ENCODE data around the gene SMAD7.

The SMAD7 gene

DNA sequence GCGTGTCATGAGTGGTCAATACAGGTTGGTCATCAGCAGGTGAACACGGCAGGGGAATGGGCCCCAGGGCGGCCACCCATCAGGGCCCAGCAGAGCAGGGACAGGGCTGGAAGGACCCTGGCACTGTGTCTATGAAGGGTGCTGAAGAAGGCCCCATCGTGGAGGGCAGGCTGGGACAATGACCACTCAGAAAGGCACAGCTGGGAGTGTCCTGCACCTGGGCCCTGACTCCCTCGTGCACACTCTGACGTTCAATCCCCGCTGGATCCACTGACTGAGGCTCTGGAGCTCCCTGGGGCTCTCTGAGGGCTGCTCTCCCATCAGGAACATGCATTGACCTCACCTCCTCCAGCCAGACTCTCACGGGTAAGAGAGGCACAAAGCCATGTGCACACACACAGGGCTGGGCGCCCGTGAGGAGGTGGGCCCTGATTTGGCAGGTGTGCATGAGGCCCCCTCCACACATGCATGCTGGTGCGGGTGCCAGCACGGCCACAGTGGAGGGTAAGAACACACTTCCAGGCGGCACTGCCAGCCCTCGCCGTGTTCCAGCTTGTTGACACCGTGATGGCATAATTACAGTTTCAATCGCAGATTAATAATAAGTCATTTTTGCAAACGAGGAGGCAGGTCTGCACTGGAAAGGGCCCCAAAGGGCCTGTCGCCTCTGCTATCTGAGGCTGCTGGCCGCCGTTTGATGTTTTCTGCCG, 58.5 kb downstream of the SMAD7 start:
- DNase-seq: no peak

DNA sequence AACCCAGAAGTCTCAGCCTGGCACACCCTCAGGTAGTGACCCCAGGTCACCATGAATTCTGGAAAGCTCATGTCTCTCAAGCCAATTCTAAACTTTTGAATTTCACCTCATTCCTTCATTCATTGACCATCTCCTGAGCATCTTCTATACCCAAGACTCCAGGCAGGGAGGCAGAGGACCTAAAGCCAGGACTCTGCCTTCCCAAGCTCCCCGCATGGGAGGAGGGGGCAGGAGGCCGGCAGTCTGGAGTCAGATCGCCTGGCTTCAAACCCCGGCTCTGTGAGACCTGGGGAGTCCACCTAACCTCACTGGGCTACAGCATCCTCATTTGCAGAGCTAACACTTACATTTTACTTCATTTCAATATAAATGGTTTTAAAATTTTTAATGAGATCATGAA, 59.0 kb downstream of the SMAD7 start:
- DNase-seq: no peak

DNA sequence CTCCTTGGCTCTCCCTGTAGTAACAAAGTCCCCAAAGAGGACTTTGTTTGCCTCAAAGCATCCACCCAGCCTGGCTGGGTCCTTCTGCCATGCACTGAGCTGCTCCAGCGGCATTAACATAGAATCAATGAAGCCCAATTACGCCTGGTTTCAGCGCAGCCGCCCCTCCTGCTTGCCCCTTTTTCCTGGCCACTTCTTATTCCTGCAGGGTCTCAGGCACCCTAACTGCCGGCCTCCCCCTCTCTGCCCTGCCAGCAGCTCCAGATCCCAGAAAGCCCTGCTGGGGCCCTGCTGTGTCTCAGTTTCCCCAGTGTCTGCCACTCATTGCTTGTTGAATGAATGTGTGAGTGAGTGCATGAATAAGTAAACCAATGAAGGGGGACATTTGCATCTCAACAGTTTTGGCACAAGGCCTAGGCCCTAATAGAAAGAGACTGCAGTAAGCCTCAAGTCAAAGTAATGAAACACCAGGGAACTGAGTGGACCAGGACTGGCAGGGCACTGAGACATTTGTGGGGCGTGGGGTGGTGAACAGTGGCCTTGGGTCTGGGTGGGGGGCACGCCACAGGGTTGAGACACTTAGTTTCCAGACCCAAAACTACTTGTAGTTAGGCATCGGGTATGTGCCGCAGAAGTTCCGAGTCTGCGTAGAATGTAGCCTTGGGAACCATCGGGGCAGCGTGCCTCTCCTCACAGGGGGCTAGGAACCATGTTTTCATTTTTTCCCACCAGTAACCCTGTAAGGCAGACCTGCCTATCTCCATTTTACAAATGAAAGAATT, 60.6 kb downstream of the SMAD7 start:
- no peak for DNase-seq

DNA sequence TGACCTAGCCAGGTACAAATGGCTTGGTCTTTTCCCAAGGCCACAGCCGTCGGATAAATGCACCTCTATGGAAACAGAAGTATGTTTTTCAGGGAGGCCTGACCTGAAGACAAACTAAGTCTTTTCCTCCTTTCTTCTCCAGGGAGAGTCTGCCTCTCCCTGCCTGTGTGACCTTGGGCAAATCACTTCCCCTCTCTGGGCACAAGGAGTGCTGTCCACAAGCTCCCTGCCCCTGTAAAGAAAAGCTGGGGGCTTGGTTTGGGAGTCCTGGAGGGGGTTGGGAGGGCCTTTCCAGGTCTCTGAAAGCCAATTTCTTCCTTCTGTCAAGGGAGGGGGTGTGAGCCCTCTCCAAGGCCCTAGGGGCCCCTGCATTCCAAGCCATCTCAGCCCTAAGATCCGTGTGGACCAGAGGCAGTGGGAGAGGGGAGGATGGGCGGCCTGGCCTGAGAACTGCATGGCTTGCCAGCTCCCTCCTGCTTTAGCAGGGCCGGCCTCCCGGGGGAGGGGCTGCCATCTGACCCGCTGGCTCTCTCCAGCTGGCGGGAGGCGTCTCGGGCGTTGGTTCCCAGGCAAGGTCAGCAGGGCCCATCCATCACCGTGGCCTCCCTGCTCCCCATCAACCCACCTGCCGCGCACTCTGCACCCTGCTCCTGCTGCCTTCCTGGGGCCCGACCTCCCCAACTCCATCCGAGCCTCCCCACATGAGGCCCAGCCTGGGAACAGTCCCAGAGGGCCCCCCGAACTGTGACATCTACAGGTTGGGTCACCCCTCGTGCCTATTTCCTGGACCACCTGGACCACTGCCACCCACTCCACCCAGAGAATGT, 61.4 kb downstream of the SMAD7 start:
- no peak for DNase-seq

DNA sequence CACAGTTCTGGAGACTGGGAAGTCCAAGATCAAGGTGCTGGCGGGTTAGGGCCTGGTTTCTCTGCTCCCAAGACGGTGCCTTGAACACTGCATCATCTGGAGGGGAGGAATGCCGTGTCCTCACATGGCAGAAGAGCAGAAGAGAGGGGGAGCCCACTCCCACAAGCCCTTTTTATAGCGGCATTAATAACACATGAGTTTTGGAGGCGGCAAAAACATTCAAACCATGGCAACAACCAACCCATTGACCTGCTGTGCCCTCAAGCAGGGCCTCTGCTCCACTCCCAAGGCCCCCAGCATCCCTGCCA, 62.0 kb downstream of the SMAD7 start:
- DNase-seq: no peak

DNA sequence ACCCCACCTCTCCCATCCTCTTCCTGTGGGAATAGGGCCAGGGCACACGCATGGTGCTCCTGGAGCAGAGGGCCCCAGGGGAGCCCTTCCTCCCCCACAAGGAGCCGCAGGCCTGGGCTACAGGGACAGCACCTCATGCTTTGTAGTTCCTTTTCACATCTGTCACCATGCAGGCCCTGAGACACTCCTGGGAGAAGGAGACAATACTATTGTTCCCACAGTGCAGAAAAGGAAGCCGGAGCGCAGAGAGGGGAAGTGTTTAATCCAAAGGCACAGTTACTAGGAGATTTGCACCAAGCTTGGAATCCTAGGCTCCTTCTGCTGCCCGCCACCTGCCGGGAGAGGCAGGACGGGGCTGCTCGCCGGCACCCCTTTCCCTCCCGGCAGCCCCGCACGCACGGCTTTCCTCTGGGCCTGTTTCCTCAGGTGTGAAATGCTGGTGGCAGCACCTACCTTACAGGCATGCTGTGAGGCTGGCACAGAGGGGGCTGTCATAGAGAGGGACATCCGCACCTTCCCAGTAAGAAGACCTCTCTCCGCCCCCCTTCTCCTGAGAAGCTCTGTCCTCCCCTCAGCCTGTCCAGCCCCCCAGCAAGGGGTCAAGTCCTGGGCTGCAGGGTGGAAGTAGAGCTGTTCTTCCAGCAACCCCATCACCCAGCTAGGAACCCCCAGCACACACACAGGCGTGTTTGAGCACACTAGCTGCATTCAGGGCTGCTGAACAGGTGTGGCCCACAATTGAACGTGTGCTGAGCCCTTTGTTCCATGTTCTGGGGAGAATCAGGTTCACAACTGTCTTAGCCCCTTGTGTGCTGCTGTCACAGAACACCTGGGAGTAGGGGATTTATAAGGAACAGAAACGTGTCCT, 62.6 kb downstream of the SMAD7 start:
- DNase-seq: peak; percentile 13

DNA sequence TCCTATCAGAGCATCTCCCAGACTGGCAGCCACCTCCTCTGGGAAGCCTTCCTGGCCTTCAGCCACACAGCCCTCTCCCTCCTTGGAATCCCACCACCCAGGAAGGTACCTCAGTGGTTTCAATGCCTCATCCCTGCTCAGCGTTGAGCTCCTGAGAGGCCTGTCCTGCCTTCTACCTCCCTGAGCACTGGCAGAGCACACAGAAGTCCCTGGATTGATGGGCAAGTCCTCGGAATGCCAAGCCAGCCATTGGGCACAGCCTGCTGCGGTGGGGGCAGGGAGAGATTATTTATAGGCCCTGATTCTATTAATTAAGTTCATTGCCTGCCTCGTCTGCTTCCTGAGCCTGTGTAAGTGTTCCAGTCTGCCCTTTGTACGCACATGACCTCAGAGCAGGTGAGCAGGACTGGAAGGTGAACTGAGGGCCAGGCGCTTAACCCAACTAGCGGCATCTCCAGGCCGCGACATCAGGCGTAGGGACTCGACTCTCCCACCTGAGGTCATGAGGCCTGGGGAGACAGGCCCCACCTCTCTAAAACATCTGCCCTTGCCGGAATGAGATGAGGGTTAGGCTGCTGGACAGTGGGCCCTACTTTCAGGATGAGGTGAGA, 63.4 kb downstream of the SMAD7 start:
- no peak for DNase-seq

DNA sequence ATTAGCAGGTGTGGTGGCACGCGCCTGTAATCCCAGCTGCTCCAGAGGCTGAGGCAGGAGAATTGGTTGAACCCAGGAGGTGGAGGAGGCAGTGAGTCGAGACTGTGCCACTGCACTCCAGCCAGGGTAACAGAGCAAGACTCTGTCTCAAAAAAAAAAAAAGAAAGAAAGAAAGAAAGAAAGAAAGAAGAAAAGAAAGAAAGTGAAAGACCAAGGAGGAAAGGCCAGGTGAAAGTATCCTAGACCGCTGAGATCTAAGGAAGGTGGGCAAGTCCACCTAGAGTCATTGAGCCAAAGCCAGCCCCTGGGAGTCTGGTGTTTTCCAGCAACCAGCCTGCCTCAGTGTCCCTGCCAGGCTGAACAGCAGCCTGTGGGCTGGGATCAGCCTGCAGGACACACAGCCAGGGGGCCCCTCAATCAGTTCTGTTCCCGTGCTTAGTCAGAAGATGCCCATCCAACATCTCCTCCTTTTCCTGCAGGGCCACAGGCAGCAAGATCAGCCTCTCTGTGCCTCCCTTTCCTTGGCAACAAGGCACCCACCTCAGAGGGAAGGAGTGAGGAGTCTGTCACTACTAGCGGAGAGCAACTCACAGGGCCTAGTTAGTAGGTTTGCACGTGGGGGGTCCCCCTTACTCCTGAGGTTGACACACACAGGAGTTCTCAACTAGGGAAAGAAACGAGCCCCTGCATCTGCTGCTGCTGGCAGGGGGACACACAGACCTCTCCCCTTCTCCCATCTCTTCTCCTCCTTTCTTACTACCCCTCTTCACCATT, 64.1 kb downstream of the SMAD7 start:
- DNase-seq: no peak

DNA sequence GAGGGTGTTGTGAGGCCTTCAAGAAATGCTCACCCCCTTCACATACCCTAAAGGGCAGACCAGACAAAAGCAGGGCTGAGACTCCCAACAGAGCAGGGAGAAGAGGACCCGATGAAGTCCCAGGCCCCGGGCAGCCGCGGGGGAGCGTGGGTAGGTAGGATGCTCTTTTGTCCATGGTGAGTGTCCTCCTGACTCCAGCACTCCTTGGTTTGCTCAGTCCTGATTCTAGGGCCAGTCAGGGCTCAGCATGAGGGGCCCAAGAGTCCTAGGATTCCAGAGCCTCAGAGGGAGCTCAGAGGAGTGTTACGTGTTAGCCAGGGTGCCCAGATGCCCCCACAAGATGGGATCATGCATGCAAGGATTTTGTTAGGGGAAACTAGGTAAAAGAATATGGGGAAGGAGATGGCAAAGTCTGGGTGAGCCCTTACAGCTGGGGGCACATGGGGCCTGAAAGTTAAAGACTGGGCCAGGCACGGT, 64.8 kb downstream of the SMAD7 start:
- no peak for DNase-seq

DNA sequence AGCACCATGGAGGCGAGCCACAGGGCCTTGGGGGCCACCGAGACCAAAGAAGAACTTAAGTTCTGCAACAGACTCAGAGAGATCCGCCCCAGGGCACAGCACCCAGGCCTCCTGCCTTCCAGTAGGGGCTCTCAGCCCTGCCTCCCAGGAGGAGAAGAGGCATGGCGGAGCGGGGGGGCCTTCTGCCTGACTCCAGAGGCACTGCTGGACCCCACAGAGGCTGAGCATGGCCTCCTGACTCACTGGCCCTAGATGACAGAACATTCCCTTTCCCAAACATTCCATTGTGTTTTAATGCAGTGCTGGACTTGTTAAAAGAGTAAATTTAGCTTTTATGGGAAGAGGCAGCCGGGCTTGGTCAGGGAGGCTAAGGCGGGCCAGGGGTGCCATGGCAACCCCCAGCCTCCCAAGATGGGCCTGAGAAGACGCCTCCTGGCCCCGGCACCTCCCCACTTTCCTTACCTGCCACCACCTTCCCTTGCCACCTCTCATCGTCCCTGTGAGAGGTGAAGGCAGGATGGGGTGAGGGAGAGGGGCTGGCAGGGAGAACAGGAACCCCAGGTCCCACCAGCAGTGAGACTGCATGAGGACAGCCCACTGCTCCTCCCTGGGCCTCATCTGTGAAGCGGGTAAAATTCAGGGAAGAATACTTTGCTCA, 65.4 kb downstream of the SMAD7 start:
- DNase-seq: no peak

DNA sequence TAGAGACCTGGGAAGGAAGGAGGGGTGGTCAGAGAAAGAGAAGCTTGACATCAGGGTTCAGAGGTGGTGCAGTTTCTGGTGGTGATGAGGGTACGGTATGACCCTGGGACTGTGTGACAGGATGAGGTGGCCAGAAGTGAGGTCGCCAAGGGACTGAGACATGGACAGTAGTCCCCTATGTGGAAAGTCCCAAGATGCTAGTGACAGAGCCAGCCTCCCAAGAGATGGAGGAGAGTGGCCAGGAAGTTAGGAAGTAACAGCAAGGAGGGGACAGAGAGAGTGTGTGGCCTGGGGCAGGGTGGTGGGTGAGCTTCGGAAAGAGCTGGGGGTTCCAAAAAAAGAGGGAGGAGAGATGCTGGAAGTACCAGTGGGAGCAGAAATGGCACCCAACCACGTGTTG, 66.0 kb downstream of the SMAD7 start:
- no peak for DNase-seq

DNA sequence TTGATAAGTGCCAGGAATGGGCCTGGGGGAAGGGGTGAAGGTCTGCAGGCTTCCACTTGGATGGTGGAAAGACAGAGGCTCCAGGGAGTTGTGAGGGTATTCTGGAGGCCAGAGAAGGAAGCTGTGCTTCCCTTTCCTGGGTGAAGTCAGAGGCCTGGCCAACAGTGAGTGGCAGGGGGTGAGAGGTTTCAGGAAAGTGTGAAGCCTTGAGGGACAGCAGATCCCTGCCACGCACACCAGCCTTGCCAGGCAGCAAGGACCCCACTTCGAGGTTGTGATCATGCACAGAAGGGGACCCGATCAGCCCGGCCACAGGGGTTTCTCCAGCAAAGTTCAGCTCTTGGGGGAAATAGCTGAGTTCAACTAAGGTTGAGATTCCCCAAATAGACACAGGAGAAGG, 66.5 kb downstream of the SMAD7 start:
- no peak for DNase-seq

DNA sequence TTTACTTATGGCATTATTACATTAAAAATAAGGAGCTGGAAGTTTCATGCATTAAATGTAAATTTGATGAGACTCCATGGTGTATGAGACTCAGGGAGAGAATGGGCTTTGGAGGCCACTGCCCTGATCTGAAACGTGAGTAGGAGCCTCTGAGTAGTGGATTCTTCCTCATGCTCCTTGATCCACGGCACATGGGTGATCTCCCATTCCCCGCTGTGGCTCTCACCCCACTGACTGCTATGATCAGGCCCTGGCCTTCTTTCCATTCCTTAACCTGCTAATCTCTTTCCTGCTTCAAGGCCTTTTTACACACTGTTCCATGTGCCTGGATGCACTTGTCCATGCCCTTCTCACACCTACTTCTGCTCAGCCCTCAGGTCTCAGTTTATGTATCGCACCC, 68.4 kb downstream of the SMAD7 start:
- no peak for DNase-seq

DNA sequence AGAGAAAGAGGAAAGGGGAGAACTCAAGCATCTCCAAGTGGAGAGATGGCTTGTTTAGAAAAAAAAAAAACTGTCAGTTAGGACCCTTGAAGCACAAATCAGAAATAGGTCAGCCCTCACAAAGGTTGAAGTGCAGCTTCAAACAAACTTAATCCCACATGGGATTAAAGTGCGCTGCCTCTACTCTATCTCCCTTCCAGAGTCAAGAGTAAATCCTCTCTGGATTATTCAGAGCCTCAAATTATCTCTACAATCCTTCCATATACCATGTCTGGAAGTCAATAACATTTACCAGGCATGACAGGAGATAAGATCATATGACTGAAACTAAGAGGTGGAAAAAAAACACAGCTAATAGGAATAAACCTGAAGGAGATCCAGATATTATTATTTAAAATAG, 69.8 kb downstream of the SMAD7 start:
- DNase-seq: no peak

DNA sequence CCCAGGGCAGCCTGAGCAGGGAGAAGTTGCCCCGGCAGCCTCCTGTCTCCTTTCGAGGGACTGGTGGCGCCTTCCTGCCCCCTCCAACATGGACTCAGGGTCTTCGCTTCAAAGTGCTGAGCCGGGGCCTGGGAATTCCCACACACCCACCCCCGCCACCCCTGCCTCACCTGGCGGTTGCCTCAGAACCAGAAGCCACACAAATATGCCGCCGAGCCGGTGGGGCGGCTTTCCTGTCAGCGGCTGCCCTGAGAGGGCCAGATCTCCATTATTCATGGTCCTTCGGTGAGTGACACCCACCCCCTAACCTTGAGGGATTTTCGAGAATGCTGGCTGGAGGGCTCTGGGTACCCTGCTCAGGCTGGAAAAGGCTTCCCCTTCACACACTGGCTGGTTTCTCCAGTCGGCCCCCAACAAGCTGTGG, 71.7 kb downstream of the SMAD7 start:
- no peak for DNase-seq

DNA sequence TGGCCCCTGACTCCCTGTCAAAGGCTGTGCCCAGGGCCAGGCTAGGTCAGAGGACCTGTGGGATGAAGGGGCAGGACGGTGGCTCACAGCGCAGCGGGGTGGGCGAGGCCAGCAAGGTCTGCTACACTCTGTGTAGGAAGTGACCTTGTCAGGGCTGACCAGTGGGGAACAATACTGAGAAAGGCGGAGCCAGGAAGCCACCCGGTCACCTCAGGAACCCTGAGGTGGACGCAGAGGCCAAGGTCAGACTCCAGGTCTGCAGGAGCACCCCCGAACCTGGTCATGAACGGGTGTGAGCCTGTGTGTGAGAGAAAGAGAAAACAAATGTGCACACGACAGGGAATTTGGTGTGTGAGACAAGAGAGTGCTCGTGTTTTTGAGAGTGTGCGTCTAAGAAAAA, 72.3 kb downstream of the SMAD7 start:
- no peak for DNase-seq

DNA sequence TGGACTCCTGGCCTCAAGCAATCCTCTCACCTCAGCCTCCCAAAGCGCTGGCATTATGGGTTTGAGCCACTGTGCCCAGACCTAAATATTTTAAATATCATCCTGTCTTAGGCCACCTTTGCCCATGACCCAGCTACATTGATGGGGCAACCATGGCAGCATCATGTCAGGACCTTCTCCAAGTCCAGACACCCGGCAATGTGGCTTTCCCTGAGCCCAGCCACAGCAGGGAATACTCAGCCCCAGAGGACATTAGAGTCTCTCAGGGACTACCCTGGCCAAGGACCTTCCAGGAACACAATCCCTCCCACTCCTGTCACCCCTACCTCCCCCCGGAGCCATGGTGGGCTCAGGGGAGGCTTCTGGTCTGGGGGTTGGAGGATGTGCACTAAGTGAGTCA, 72.8 kb downstream of the SMAD7 start:
- DNase-seq: no peak

DNA sequence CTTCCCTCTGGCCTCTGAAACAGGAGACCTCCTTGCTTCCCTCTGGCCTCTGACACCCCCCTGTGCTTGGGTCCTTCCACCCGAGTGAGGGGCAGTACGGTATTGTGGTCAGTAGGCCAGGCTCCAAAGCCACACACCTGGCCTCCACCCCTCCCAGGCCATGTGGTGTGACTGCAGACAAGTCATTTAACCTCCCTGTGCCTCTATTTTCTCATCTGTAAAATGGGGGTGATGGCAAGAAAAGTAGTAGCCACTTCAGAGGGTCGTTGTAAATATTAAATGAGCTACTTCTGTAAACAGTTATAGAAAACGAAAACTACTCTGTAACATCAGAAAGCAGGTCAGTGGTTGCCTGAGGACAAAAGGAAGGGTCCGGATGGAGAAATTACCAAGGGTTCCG, 74.2 kb downstream of the SMAD7 start:
- no peak for DNase-seq

DNA sequence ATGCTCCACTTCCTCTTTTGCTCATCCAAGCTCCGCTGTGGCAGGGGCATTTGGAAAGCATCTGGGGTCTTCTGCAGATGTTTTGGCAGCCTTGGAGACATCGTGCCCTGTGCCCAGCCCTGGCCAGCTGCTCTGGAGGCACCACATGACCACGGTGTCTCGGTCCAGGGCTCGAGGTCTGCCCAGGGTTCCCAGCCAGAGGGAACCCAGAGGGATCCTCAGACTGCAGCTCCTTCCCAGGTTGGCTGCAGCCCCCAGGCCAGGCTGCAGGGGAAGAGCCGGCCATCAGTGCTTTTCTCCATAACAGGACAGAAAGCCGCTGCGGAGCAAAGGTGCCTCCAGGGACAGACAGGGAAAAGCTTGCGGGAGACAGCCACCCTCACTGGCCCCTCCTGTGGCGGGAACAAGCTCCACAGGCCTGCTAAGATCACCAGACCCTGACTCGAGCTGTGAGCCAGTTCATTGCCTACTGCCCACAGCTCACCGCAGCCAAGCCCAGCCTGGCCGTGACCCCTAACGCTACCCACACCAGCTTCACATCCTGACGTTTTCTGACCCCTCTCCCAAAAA, 74.7 kb downstream of the SMAD7 start:
- no peak for DNase-seq

DNA sequence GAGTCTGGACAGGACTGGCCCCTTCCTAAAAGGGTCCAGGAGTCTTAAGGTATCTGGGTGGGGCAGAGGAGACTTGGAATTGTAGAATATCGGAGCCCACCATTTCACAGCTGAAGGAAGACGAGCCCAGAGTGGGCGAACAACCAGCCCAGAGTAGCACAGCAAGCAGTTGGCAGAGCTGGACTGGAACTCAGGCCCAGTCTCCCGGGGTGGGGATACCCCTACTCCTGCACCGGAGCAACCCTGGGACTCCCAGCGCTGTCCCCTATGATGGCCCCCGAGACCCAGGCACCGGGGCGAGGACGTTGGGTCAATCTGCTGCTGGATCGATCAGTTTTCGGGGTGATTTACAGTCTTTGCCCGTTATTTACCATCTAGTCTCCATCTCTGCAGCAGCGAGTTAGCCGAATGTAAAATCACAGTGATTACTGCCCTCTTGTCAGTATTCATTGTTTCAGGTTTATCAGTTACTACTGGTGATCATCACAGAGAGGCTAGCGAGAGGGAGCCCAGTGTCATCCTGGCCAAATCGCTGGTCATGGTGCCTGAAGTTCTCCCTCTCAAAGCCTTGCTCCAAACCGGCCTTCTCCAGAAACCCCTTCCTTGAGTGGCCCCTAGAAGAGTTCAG, 75.3 kb downstream of the SMAD7 start:
- no peak for DNase-seq
